GM12864 (cell line): ENCODE results near the gene LOXHD1.

Source experiments
- DNase-seq: peaks from one replicate; pipeline ENCODE4 v3.0.0-alpha.2; 2011; ENCODE audit warnings: low read depth
- H3K4me3 ChIP-seq: 2 replicates; pipeline ENCODE4 v1.5.1; 2011; ENCODE audit warnings: mild to moderate bottlenecking, low read depth, low read length, control low read depth
- CTCF ChIP-seq: IDR thresholded peaks from 2 replicates; pipeline ENCODE4 v1.5.1; 2011; ENCODE audit warnings: low read depth, mild to moderate bottlenecking, moderate library complexity, low read length, control low read depth, inconsistent platforms; ENCODE audit errors: missing control alignments

The LOXHD1 gene

GRCh38 chr18:46458472-46458871 is 198.5 kb downstream of the LOXHD1 start:
- no peak for TF ChIP-seq CTCF
- H3K4me3 ChIP-seq = no peak overlapping the region
- no peak for DNase-seq

- no peak for DNase-seq
- TF ChIP-seq CTCF = no peak
- no peak overlapping the region for H3K4me3 ChIP-seq
Observed at GRCh38 chr18:46456691-46457090, 200.3 kb downstream of the LOXHD1 start.

- H3K4me3 ChIP-seq = no peak overlapping the region
- DNase-seq = no peak
- no peak for TF ChIP-seq CTCF
Observed at GRCh38 chr18:46452820-46453219, 204.2 kb downstream of the LOXHD1 start.

GRCh38 chr18:46449499-46449898 is 207.5 kb downstream of the LOXHD1 start:
- no peak for TF ChIP-seq CTCF
- no peak for DNase-seq
- H3K4me3 ChIP-seq = no peak overlapping the region

- no peak for TF ChIP-seq CTCF
- DNase-seq = no peak
- H3K4me3 ChIP-seq = no peak overlapping the region
Observed at GRCh38 chr18:46449033-46449432, 208.0 kb downstream of the LOXHD1 start.

GRCh38 chr18:46448347-46448746 is 208.7 kb downstream of the LOXHD1 start:
- no peak for DNase-seq
- no peak overlapping the region for H3K4me3 ChIP-seq
- no peak for TF ChIP-seq CTCF

- no peak for DNase-seq
- no peak overlapping the region for H3K4me3 ChIP-seq
- no peak for TF ChIP-seq CTCF
Observed at GRCh38 chr18:46447792-46448191, 209.2 kb downstream of the LOXHD1 start.
